ENCODE data around the gene ELK4.

- TF ChIP-seq ZNF462 (CRISPR knock-in tag; IDR thresholded peaks at IDR 0.05) (no peak), POLR2AphosphoS5 (IDR thresholded peaks at IDR 0.05; ENCODE audit: low read depth) (no peak), CTCF (conservative IDR thresholded peaks at IDR 0.05; ENCODE audit: low read depth in 2 of 2) (no peak), STAT1 (IDR thresholded peaks at IDR 0.05; ENCODE audit: unreplicated experiment) (no peak), EZH2 (IDR thresholded peaks at IDR 0.05; ENCODE audit: low read depth, unreplicated experiment) (no peak)
Observed at GRCh38 chr1:205595861-205596260, 36.0 kb downstream of the ELK4 start.

Measured in GM23338 (cell line).